ENCODE data around the gene RNU5D-1. TPM values are rescaled to one million over a fixed set of nuclear protein-coding genes. Genes with fewer than 3 reads are reported as not detected.

RNU5D-1 gene
- total and polyA plus RNA-seq, 2 of the 13 experiments (the other 11 are each of a cell fraction or from before 2014, with no cell fraction given), result 165 TPM; not detected in 1

- 0 out of 2 replicates have a peak, but pooled peaks have one; percentile 38 for TF ChIP-seq PRDM10 (CRISPR knock-in tag; IDR thresholded peaks at IDR 0.05; ENCODE audit: low read depth)
- peak; percentile 73; the same call in 1 of the 2 replicates for TF ChIP-seq ZNF879 (CRISPR knock-in tag; IDR thresholded peaks at IDR 0.05)
- TF ChIP-seq REPIN1 (CRISPR knock-in tag; IDR thresholded peaks at IDR 0.05; ENCODE audit: borderline replicate concordance, low read depth), result no peak; the same call in none of the 2 replicates
- TF ChIP-seq GLMP (CRISPR knock-in tag; IDR thresholded peaks at IDR 0.05; ENCODE audit: borderline replicate concordance), result no peak
- TF ChIP-seq ETV6 (CRISPR knock-in tag; conservative IDR thresholded peaks at IDR 0.05), result no peak; the same call in 1 of the 2 replicates
- TF ChIP-seq HNRNPK (IDR thresholded peaks at IDR 0.05; ENCODE audit: low read depth, low read length, poor library complexity, severe bottlenecking), result no peak
- TF ChIP-seq ZNF407 (CRISPR knock-in tag; IDR thresholded peaks at IDR 0.05; ENCODE audit: not compliant biosample characterization), result peak; percentile 37
- TF ChIP-seq ZNF766 (CRISPR knock-in tag; IDR thresholded peaks at IDR 0.05; ENCODE audit: borderline replicate concordance), result peak; percentile 88
- no peak; the same call in none of the 2 replicates for TF ChIP-seq MAF1 (CRISPR knock-in tag; IDR thresholded peaks at IDR 0.05; ENCODE audit: borderline replicate concordance)
- 0 out of 2 replicates have a peak, but pooled peaks have one; percentile 18 for TF ChIP-seq NFIC (IDR thresholded peaks at IDR 0.05; ENCODE audit: low read length)
- peak; percentile 94 for TF ChIP-seq ZNF670 (CRISPR knock-in tag; IDR thresholded peaks at IDR 0.05; ENCODE audit: borderline replicate concordance)
- peak; percentile 66 for TF ChIP-seq PTBP1 (IDR thresholded peaks at IDR 0.05; ENCODE audit: low read depth, low read length, poor library complexity, severe bottlenecking)
- peak; percentile 61; the same call in 1 of the 2 replicates for TF ChIP-seq HDAC2 (CRISPR knock-in tag; IDR thresholded peaks at IDR 0.05)
These were observed 44.3 kb upstream of the RNU5D-1 start, which contains the start of gene RPS8 (continued) for GRCh38 chr1:44775078-44775929.

Data from HepG2 (cell line).